HG02798 (cell line): ENCODE results near the gene S1PR4.
"Not testable (repeated sequence)": the region's sequence is repeated elsewhere in the genome, so short reads cannot be mapped to it uniquely, and the experiment has no call there.

ENCODE experiments used
- ATAC-seq: cut with Tn5 transposase; IDR thresholded peaks from one replicate; pipeline ENCODE4 v1.9.1; 2021; ENCODE audit warnings: mild to moderate bottlenecking; ENCODE audit not compliant: unreplicated experiment, poor library complexity

S1PR4 gene

DNA sequence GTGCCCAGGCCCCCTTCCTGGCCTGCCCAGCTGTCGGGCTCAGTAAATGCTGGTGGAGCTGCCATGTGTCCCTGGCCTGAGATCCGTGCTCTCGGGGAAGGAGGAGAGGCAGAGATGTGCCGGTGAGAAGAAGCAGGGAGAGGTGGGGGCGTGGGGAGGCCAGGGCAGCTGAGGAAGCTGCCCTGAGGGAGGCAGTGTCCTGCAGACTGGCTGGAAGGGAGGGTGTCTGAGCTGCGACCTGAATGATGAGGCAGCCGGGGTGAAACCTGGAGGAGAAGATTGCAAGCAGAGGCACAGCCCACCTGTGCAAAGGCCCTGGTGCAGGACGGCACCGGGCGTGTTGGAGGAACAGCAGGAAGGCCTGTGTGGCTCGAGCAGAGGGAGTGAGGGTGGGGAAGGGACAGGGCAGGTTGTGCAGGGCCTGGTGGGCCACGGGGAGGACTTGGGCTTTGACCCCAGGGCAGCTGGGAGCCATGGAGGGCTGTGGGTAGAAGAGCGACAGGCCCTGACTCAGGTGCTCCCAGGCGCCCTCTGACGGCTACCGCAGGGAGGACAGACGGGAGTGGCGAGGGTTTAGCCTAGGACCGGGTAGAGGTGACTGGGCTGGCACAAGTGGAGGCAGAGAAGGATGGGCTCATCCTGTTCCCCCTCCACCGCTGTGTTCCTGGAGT is 31.9 kb downstream of the S1PR4 start:
- peak; percentile 50 for ATAC-seq

DNA sequence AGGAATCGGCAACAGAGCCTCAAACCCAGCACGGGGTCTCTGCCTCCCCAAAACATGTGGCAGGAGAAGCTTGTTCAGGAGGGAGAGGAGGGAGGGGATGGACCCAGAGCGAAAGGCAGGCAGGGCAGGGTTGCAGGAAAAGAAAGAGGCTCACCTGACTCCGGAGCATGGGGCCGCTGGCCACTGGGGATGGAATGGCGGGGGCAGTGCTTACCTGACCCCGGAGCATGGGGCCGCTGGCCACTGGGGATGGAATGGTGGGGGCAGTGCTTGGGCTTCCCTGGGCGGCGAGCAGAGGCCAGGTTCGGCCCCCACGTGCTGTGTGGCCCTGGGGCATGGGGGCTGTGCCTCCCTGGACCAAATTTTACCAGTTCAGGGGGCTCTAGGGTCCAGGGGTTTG is 32.6 kb downstream of the S1PR4 start:
- ATAC-seq = no peak

DNA sequence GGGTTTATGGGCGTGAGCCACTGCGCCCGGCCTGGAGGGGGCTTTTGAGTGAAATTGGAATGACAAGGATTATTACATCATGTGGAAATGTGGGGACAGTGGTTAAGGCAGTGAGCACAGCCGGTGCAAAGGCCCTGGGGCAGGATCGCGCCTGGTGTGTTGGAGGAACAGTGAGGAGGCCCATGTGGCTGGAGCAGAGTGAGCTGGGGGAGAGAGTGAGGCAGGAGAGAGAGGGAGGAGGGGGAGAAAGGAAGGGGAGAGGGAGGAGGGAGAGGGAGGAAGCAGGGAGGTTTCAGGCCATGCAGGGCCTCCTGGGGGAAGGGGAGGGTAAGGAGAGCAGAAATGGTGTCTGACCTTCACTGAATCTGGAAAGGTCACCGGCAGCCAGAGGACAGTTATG is 34.6 kb downstream of the S1PR4 start:
- ATAC-seq = no peak

DNA sequence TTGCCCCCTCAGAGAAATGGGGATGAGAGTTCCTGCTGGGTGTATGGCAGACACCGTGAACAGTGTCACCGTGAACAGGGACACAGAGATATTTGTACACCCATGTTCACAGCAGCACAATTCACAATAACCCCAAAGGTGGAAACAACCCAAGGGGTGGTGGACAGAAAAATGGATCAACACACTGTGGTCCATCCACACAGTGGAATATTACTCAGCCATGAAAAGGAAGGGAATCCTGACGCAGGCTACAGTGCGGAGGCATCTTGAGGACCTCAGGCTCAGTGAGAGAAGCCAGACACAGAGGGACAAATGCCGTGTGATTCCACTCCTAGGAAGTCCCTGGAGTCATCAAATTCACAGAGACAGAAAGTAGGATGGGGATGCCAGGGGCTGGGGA is 38.3 kb downstream of the S1PR4 start:
- no peak for ATAC-seq

DNA sequence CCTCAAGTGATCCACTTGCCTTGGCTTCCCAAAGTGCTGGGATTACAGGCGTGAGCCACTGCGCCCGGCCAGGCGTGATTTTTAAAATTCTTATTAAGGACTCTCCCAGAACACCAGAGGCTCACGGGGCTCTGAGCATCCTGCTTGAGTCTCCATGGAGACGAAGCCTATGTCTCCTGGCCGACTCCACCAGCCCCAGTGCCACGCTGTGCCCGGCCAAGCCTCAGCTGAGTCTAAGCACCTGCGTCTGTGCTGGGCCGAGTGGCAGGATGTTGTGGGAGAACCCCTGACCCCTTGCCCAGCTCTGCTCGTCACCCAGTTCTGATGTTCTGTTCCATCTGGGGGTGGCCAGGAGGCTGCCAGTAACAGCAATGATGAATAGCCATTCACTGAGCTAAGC is 42.0 kb downstream of the S1PR4 start:
- ATAC-seq = no peak

DNA sequence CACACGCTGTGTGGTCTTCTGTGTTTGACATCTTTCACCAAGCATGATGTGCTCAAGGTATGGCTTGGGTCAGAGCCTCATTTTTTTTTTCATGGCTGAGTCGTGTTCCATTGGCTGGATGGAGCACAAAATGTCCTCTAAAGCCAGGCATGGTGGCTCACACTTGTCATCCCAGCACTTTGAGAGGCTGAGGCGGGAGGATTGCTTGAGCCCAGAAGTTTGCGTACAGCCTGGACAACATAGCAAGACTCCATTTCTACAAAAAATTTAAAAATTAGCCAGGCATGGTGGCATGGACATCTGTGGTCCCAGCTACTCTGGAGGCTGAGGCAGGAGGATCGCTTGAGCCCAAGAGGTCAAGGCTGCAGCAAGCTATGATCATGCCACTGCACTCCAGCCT is 43.0 kb downstream of the S1PR4 start:
- ATAC-seq = not testable (repeated sequence)

DNA sequence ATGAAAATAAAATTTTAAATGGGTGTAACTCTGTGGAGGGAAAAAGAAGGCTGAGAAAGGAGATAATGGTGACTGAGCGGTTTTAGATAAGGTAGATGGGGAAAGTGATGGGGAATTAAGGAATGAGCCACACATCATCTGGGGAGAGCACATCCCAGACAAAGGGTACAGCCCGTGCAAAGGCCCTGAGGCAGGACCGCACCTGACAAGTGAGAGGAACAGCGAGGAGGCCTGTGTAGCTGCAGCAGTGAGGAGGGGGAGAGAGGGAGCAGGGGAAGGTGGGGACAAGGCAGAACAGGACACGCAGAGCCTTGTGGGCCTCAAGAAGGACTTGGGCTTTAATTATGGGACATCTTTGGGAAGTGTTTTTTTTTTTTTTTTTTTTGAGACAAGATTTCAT is 44.1 kb downstream of the S1PR4 start:
- ATAC-seq = no peak

DNA sequence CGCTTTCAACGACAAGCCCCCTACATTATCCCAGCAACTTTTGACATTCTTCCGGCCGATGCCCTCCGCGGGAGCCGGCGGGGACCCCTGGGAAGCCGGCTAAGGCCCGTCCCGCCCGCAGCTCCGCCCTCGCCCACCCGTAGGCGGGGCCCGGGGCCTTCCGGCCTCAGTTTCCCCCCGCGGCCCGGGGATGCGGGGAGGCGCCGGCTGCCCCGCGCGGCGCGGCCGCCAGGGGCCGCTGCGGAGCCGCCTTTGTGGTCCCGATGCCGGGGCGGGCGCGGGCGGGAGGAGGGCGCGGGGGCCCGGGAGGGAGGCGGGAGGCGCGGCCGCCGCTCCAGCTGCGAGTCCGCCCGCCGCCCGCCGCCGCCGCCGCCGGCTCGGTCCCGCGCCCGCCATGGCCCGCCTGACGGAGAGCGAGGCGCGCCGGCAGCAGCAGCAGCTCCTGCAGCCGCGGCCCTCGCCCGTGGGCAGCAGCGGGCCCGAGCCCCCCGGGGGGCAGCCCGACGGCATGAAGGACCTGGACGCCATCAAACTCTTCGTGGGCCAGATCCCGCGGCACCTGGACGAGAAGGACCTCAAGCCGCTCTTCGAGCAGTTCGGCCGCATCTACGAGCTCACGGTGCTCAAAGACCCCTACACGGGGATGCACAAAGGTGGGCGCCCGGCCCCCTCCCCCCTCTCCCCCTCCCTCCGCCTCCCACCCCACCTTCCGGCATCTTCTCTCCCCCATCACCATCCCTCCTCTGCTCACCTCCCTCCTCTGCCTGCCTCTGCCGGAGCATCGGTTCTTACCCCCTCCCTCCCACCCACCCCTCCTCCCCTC is 46.0 kb downstream of the S1PR4 start, which contains the start of gene CELF5:
Gene CELF5 (plus strand): TSS at position 316 of the 823 bp plus-strand sequence. CDS start 79 bp downstream, at position 395.
- no peak for ATAC-seq

DNA sequence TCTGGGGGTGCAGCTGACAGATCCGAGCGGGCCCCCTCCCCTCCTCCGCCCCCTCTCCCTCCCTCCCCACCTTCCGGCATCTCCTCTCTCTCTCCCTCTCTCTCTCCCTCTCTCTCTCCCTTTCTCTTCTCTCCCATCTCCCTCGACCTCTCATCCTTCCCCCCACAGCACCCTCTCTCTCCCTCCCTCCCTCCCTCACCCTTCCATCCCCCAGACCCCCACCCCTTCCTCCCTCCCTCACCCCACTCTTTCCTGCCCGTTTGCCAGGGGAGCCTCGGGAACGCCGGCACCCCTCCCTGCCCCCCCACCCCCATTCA is 46.6 kb downstream of the S1PR4 start:
- no peak for ATAC-seq

DNA sequence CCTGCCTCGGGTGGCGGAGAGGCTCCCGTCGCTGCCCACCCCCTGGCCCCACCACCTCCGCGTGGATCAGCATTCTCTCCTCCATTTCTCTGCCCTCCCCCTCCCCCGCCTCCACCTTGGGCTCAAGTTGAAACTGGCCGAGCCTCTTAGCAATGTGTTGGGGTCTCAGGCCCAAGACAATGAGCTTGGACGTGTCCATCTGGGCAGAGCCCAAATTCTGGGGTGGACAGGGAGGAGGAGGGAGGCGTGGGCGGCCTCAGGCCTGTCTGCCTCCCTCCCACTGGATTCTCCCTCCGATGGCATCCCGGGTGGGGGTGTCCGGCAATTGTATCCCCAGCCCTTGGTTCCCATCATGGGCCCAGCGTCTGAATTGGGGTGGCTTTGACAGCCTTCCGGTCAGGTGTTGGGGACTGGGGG is 47.1 kb downstream of the S1PR4 start:
- no peak for ATAC-seq

DNA sequence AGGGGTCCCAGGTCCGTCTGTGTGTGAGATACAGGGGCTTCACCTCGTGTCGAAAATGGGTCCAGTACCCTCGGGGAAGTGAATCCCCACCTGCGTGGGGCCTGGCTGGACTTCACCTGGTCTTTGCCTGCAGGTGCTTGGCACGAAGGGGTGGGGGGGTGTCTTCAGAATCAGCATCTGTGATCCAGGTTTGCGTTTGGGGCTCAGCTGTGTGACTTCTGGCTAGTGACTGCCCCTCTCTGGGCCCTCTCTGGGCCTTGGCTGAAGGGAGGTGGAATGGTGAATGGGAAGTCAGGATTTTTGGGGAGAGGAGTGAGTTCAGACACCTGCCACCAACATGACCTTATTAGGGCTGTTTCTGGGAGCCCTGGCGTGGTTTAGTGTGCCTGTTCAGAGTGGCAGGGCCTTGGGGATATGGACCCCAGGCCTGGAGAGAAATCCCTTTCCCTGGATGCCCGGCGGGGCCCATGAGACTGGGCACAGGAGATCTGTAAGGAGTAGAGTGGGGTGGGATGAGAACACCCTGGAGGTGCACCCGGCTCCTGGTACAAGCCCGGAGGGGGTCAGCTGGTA is 48.6 kb downstream of the S1PR4 start:
- ATAC-seq = no peak

DNA sequence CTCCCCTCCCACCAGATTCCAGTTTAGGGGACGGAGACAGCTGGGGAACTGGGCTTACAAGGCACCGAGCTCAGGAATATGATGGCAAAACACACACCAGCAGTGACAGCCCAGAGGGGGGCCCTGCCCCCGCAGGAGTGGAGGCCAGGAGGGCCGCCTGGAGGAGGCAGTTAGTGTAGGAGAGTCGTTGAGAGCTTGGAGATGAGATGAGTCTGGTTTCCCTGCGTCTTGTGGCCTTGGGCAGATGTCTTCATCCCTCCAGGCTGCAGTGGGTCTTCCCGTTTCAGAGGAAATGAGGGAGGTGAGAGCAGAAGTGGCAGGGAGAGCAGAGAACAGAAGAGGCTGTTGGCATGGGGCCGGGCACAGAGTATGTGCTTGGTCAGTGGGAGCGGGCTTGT is 50.8 kb downstream of the S1PR4 start:
- no peak for ATAC-seq
